ENCODE measurements around the gene MYL6. TPM values are rescaled to one million over a fixed set of nuclear protein-coding genes. Genes with fewer than 3 reads are reported as not detected.

MYL6 gene
- total RNA-seq, 3 donors from 2014 or later: 1,884 to 3,185 (median 1,894) TPM

DNA sequence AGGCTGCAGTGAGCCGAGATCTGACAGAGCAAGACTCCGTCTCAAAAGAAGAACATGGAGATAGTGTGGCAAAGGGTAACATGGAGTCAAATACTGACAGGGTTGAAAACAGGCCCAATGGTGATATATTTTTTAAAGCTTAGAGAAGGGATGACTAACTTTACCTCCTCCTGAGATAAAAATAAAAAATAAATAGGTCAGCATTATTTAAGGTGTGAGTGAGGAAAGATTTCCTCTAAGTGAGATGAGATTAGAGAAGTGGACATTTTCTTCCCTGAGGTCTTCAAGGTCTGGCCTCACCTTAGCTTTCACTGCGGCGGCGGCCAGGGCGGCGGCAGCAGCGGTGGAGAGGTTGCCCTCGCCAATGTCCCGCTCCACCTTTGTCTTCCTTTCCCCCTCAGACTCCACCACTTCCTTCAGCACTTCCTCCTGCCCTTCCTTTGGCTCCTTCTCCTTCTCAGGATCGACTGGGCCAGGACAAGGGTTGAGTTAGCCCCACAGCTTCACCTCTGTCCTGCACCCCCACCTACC lies 11.1 kb downstream of the MYL6 start:
- intact Hi-C loops (cut with DNase I, micrococcal nuclease): no loop called here
- Histone ChIP-seq H3K36me3 (ENCODE audit: low read depth) (peaks cover 7% of the 10 kb centered on the region), H3K4me1 (ENCODE audit: low read depth) (no peaks in the 10 kb centered on the region), H3K4me3 (no peak overlapping the region), H3K9me3 (no peaks in the 10 kb centered on the region)
- TF ChIP-seq, protein P1, sequence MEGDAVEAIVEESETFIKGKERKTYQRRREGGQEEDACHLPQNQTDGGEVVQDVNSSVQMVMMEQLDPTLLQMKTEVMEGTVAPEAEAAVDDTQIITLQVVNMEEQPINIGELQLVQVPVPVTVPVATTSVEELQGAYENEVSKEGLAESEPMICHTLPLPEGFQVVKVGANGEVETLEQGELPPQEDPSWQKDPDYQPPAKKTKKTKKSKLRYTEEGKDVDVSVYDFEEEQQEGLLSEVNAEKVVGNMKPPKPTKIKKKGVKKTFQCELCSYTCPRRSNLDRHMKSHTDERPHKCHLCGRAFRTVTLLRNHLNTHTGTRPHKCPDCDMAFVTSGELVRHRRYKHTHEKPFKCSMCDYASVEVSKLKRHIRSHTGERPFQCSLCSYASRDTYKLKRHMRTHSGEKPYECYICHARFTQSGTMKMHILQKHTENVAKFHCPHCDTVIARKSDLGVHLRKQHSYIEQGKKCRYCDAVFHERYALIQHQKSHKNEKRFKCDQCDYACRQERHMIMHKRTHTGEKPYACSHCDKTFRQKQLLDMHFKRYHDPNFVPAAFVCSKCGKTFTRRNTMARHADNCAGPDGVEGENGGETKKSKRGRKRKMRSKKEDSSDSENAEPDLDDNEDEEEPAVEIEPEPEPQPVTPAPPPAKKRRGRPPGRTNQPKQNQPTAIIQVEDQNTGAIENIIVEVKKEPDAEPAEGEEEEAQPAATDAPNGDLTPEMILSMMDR (IDR thresholded peaks at IDR 0.05): no peak
- ATAC-seq (no peak), DNase-seq (no peak)

GRCh38 chr12:56172839-56173238 lies 14.7 kb downstream of the MYL6 start:
- no peak for ATAC-seq
- TF ChIP-seq, protein P1 (IDR thresholded peaks at IDR 0.05): no peak
- no peak overlapping the region for H3K4me3 ChIP-seq
- intact Hi-C loops (cut with DNase I, micrococcal nuclease): no loop called here
- peaks cover 11% of the 10 kb centered on the region for H3K36me3 ChIP-seq (ENCODE audit: low read depth)
- H3K9me3 ChIP-seq: no peaks in the 10 kb centered on the region
- no peak for DNase-seq
- no peaks in the 10 kb centered on the region for H3K4me1 ChIP-seq (ENCODE audit: low read depth)

DNA sequence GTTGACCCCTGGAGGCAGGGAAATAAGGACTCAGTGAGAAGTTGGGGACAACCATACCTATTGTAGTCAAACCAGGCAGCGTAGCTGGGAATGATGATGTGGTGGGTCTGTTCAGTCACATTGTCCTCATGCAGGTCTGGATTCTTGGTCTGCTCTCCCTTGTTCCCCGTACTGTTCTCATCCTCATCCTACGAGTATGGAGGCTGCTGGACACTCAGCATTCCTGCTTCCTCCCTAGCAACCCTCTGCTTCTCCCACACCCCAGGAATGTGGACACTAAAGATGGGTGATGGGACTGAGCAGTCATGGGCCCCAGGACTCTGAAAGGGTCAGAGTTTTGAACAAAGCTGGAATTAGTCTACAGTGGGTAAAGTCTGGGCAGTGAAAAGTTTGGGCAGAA lies 20.2 kb downstream of the MYL6 start:
- DNase-seq: no peak
- H3K4me3 ChIP-seq: no peak overlapping the region
- no peak for ATAC-seq
- TF ChIP-seq, protein P1 (IDR thresholded peaks at IDR 0.05): no peak
- no peaks in the 10 kb centered on the region for H3K4me1 ChIP-seq (ENCODE audit: low read depth)
- intact Hi-C loops (cut with DNase I, micrococcal nuclease): no loop called here
- peaks cover 15% of the 10 kb centered on the region for H3K36me3 ChIP-seq (ENCODE audit: low read depth)
- no peaks in the 10 kb centered on the region for H3K9me3 ChIP-seq

- no peak for DNase-seq
- TF ChIP-seq, protein P1 (IDR thresholded peaks at IDR 0.05): no peak
- no peak for ATAC-seq
- H3K36me3 ChIP-seq (ENCODE audit: low read depth): no peaks in the 10 kb centered on the region
- intact Hi-C loops (cut with DNase I, micrococcal nuclease): loop anchor here in 1 of 2 donors (10.0 kb wide), 1 partner anchor 62 kb away; the partner anchor contains the start of gene ESYT1
- peaks cover 18% of the 10 kb centered on the region for H3K4me1 ChIP-seq (ENCODE audit: low read depth)
- H3K9me3 ChIP-seq: no peaks in the 10 kb centered on the region
- H3K4me3 ChIP-seq: no peak overlapping the region
These were observed 28.8 kb downstream of the MYL6 start for GRCh38 chr12:56186957-56187356.

- H3K4me1 ChIP-seq (ENCODE audit: low read depth): peaks cover 21% of the 10 kb centered on the region
- ATAC-seq (no peak), DNase-seq (no peak)
- no peaks in the 10 kb centered on the region for H3K36me3 ChIP-seq (ENCODE audit: low read depth)
- TF ChIP-seq, protein P1 (IDR thresholded peaks at IDR 0.05): no peak
- peak overlapping the region; percentile 65 for H3K4me3 ChIP-seq
- no peaks in the 10 kb centered on the region for H3K9me3 ChIP-seq
- intact Hi-C loops (cut with DNase I, micrococcal nuclease): loop anchor here in 1 of 2 donors (10.0 kb wide), 1 partner anchor 63 kb away; the partner anchor contains the start of gene ESYT1
These were observed 30.1 kb downstream of the MYL6 start for GRCh38 chr12:56188131-56188777.

All from mucosa of descending colon (tissue), 3 donors.